ENCODE data around the gene AMZ2.
A peak's percentile ranks its signal among the peaks of the same experiment; 100 is the strongest.
"Not testable (repeated sequence)": the region's sequence is repeated elsewhere in the genome, so short reads cannot be mapped to it uniquely, and the experiment has no call there.

Gene AMZ2

DNA sequence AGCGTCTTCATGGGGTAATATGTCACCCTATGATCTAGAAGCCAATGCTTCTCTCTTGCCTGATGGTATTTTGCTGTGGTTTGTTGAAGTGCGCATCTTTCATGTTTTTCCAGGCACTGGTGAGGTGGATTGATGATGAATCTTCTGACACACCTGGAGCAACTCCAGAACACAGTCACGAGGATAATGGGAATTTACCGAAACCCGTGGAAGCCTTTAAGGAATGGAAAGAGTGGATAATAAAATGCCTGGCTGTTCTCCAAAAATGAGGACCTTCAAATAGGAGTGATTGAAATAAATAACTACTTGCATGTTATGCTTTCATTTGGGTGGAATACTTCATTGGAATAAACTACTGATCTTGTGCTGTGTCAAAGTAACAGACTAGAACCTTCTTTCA is 8.9 kb downstream of the AMZ2 start:
- H3K27ac Mint-ChIP-seq: peak overlapping the region; percentile 34 to 99
- ATAC-seq, H3K27me3 Mint-ChIP-seq, H3K9me3 Mint-ChIP-seq, DNase-seq: not testable (repeated sequence)
- H3K4me1 Mint-ChIP-seq: peaks cover 85% of the 10 kb centered on the region
- H3K4me3 Mint-ChIP-seq: peak overlapping the region; percentile 32

DNA sequence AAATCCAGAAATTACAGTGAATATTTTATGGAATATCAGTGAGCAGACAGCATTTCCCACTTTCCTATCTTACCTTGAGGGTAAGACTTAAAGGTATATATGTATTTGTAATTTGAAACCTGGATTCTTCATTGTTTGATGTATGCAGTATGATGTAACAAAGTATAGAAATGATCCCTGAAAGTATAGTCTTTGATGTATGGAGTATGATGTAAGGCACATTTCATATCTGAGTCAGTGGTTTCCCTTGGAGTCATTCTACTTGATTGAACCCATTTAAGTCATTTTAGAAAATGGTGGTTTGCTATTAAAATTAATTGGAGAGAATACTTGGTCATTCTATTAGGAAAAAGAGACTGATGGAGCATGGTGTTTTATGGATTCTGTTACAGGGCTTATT is 10.1 kb downstream of the AMZ2 start:
- DNase-seq (no peak), ATAC-seq (peak; percentile 54)
- H3K4me3 Mint-ChIP-seq: peak overlapping the region; percentile 8 to 74
- no peaks in the 10 kb centered on the region for H3K9me3 Mint-ChIP-seq
- peaks cover 90% of the 10 kb centered on the region for H3K4me1 Mint-ChIP-seq
- no peaks in the 10 kb centered on the region for H3K27me3 Mint-ChIP-seq
- peak overlapping the region; percentile 97 to 99 for H3K27ac Mint-ChIP-seq

DNA sequence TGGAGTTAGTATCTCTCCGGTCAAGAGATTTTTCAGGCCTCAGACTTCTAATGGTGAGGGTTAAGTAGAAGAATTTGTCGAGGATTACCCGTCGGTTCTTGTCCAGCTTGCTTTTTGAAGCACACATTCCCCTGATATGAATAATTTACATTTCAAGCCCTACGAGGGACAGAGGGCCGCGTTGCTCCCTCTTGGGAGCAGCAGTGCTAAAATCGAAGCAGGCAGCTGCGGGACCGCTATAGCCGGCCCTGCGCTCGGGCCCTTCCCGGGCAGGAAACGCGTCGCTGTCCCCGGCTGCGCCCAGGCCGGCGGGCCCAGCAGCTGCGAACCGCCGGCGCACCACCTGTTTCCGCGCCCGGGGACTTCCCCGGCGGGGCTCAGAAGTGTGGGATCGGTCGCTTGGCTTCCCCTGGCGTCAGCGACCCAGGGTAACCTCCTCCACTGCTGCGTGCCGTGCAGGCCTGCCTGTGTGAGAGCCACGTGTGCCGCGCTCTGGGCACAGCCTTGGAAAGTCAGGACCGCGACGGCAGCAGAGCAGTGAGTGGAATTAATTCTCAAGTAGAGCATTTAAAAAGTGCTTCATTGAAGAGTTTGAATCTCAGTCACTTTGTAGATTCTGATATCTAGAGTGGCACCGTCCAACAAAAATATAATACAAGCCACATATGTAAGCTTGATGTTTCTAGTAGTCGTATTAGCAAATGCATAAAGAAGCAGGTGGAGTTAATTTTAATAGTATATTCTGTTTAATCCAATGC is 11.2 kb downstream of the AMZ2 start:
- ATAC-seq (peak; percentile 90), DNase-seq (peak; percentile 80 to 83)
- not testable (repeated sequence) for H3K27me3 Mint-ChIP-seq, H3K9me3 Mint-ChIP-seq
- H3K4me3 Mint-ChIP-seq: peak overlapping the region; percentile 62 to 77
- H3K4me1 Mint-ChIP-seq: peaks cover 85% of the 10 kb centered on the region
- H3K27ac Mint-ChIP-seq: peak overlapping the region; percentile 90 to 95

DNA sequence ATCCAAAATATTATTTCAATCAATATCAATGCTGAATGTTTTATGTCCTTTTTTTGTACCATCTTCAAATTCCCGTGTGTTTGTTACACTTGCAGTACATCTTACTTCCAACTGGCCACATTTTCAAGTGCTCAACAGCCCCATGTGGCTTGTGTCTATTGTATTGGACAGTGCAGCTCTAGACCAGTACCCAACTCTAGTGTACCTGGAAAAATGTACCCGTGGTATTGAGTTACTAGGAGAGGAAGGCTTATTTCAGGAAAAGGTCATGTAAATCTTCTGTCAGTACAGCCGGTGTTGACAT is 11.8 kb downstream of the AMZ2 start:
- Mint-ChIP-seq H3K4me3 (peak overlapping the region; percentile 62 to 77), H3K4me1 (peaks cover 80% of the 10 kb centered on the region), H3K27ac (peak overlapping the region; percentile 79 to 90)
- not testable (repeated sequence) for H3K27me3 Mint-ChIP-seq, DNase-seq, H3K9me3 Mint-ChIP-seq, ATAC-seq

DNA sequence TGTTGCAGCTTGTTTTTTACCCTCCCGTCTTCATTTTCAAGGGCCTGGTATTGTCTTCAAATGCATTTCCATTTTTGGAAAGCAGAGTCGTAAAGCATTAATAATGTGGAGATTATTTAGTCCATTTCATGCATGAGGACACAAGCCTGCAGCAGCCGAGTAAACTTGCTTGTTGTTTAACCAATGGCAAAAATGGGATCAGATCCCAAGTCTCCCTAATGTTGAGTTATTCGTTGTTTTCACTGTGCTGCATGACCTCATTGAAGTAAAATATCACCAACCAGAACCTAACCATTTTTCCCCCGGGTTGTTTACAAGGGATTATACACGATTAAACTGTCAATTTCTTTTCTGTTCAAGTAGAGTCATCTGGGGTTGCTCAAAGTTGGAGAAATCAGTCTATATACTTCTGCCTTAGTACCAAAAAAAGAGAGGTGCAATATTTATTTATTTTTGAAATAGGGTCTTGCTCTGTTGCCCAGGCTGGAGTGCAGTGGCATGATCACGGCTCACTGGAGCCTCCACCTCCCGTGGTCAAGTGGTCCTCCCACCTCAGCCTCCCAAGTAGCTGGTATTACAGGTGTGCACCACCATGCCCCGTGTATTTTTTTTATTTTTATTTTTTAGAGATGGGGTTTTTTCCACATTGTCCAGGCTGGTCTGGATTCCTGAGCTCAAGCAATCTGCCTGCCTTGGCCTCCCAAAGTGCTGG is 12.4 kb downstream of the AMZ2 start:
- Mint-ChIP-seq H3K27me3 (no peaks in the 10 kb centered on the region), H3K4me1 (peaks cover 74% of the 10 kb centered on the region), H3K27ac (no peak overlapping the region), H3K9me3 (no peaks in the 10 kb centered on the region), H3K4me3 (peak overlapping the region in 1 of 2 donors; percentile 77)
- ATAC-seq (no peak), DNase-seq (no peak)

DNA sequence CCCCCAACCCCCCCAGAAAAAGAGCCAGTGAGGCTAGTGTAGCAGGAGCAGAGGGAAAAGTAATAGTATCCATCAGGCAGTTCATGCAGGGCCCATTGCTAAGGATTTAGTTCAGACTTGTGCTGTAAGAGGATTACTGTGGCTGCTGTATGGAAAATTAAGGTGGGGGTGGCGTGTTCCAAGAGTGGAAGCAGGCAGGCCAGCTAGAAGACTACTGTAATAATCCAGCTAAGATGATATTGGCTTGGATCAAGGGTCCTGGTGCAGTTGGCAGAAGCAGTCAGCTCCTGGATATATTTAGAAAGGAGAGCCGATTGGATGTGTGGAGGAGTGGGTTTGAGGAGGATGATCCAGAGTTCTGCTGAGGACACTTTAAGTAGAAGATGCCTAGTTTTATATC is 14.6 kb downstream of the AMZ2 start:
- H3K9me3 Mint-ChIP-seq, H3K27ac Mint-ChIP-seq: not testable (repeated sequence)

DNA sequence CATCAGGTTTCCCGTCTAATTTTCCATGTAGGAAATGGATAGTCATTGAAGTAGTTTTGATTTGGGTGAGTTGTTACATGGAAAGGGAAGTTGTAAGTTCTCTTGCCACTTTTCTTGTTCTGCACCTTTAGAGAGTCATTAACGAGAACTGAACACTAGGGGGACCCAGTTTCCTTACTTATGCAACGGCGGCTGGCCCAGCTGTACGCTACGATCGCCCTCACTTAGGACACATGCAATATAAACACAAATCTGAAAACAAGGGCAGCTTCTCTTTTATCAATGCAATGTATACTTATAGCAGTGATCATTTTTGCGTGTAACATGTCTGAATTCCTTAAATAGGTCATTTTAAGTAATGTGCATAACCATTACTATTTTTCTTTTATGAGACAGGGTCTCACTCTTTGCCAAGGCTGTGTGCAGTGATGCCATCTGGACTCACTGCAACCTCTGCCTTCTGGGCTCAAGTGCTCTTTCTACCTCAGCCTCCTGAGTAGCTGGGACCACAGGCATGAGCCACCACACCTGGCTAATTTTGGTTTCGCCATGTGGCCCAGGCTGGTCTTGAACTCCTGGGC is 15.3 kb downstream of the AMZ2 start:
- H3K27ac Mint-ChIP-seq, H3K27me3 Mint-ChIP-seq, H3K9me3 Mint-ChIP-seq, DNase-seq, H3K4me3 Mint-ChIP-seq: not testable (repeated sequence)
- peaks cover 44% of the 10 kb centered on the region for H3K4me1 Mint-ChIP-seq
- ATAC-seq: peak; percentile 18

More for the DNA sequence above, 14.6 kb downstream of the AMZ2 start:
- DNase-seq, H3K27me3 Mint-ChIP-seq, H3K4me3 Mint-ChIP-seq, ATAC-seq: not testable (repeated sequence)
- H3K4me1 Mint-ChIP-seq: peaks cover 51% of the 10 kb centered on the region

DNA sequence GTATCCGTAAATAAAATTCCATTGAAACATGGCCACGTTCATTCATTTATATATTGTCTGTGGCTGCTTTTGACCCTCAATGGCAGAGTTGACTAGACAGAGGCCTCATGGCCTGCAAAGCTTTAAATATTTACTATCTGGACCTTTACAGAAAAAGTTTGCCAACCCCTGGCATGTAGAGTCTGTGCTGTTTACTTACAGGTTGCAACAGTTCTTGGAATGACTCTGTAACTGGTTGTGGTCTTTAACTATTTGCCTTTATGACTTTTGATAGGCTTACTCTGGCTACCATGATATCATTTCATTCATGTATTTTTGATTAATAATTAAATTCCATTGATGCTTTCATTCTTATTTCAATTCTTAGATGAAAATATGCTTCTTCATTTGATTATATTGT is 18.0 kb downstream of the AMZ2 start:
- H3K27ac Mint-ChIP-seq, H3K27me3 Mint-ChIP-seq, H3K4me3 Mint-ChIP-seq, H3K9me3 Mint-ChIP-seq, DNase-seq: not testable (repeated sequence)
- H3K4me1 Mint-ChIP-seq: peaks cover 23% of the 10 kb centered on the region
- ATAC-seq: peak; percentile 62

DNA sequence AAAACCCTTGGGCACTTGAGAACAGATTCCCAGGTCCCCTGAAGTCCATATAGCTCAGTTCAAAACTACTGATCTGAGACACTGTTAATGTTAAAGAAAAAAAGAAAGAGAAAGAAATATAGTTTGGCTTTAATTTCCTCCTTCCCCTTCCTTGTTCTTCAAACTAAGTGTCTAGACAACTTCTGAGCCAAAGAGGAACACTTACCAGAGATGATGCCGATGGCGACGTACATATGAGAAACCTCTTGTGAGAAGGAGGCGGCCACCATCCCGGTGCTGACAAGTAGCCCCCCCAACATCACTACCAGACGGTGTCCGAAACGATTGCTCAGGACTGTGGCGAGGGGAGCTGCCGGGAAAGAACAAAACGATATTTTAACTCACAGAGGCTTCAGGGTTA is 25.9 kb downstream of the AMZ2 start:
- Mint-ChIP-seq H3K27ac (peak overlapping the region in 1 of 2 donors; percentile 88), H3K9me3 (no peaks in the 10 kb centered on the region), H3K27me3 (no peaks in the 10 kb centered on the region), H3K4me1 (no peaks in the 10 kb centered on the region), H3K4me3 (no peak overlapping the region)
- ATAC-seq (no peak), DNase-seq (no peak)

DNA sequence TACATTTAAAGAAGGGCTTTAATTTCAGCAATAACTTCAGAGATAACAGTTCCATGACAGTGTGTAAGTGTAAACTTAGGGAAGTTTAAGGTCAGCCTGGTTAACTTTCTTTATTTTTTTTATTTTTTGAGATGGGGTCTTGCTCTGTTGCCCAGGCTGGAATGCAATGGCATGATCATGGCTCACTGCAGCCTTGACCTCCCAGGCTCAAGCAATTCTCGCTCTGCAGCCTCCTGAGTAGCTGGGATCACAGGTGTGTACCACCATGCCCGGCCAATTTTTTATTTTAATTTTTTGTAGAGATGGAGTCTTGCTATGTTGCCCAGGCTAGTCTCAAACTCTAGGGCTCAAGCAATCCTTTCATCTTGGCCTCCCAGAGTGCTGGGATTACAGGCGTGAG is 28.5 kb downstream of the AMZ2 start:
- not testable (repeated sequence) for DNase-seq, H3K9me3 Mint-ChIP-seq, H3K4me3 Mint-ChIP-seq, H3K4me1 Mint-ChIP-seq, H3K27ac Mint-ChIP-seq, ATAC-seq, H3K27me3 Mint-ChIP-seq

DNA sequence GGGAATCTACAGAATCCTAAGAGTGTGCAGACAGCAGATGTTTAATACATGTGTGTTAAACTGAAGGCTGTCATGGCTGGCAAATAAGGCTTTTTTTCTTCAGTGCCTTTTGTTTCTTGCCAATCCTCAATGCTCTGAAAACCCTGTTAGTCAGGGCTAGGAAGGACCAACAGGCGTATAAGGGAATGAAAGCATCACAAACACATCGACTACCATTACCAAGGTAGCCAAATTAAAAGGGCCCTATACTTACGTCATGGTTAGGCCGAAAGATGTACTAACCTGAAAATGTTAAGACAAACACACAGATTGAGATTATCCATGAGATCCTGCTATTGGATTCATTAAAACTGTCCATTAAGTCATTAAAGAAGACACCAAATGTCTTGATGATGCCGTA is 30.0 kb downstream of the AMZ2 start:
- no peaks in the 10 kb centered on the region for H3K9me3 Mint-ChIP-seq
- DNase-seq (no peak), ATAC-seq (no peak)
- H3K4me1 Mint-ChIP-seq: peaks cover 5% of the 10 kb centered on the region
- no peak overlapping the region for H3K27ac Mint-ChIP-seq
- no peaks in the 10 kb centered on the region for H3K27me3 Mint-ChIP-seq
- H3K4me3 Mint-ChIP-seq: no peak overlapping the region

DNA sequence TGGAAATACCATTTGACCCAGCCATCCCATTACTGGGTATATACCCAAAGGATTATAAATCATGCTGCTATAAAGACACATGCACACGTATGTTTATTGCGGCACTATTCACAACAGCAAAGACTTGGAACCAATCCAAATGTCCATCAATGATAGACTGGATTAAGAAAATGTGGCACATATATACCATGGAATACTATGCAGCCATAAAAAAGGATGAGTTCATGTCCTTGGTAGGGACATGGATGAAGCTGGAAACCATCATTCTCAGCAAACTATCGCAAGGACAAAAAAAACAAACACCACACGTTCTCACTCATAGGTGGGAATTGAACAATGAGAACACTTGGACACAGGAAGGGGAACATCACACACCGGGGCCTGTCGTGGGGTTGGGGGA is 34.1 kb downstream of the AMZ2 start:
- H3K27me3 Mint-ChIP-seq, H3K4me1 Mint-ChIP-seq, H3K27ac Mint-ChIP-seq, H3K4me3 Mint-ChIP-seq, DNase-seq, ATAC-seq, H3K9me3 Mint-ChIP-seq: not testable (repeated sequence)

DNA sequence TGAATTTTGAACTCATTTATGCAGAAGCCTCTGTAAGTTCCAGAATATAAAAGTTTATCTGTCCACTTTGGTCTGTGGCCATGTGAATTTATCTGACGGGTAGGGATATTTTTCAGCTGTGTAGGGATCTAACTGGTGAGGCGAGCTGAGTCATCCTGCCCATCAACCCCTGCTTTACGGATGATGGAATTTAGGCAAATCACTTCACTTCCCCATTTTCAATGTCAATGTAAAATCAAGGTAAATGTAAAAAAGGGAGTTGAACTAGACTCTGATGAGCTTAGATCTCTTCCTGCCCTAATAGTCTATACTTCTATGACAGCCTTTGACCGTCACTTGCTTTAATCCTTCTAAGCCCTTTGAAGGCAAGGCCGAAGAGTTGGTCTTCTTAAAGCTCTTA is 40.5 kb downstream of the AMZ2 start:
- H3K4me1 Mint-ChIP-seq: peaks cover 42% of the 10 kb centered on the region
- ATAC-seq (no peak), DNase-seq (no peak)
- H3K27ac Mint-ChIP-seq: no peak overlapping the region
- H3K9me3 Mint-ChIP-seq: no peaks in the 10 kb centered on the region
- H3K4me3 Mint-ChIP-seq: no peak overlapping the region
- H3K27me3 Mint-ChIP-seq: no peaks in the 10 kb centered on the region

DNA sequence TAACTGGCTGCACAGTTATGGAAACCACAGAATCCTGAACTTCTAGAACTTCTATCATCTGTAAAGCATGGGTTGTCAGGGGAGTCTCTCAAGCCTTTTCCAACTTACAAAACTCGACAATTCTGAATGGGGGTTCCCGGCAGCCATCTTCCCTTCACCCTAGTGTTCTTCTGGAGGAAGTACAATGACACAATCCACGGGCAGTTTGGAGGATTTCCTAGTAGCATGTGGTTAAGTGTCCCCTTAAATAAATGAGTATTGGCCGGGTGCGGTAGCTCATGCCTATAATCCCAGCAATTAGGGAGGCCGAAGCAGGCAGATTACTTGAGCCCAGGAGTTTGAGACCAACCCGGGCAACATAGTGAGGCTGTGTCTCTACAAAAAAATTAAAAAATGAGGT is 41.0 kb downstream of the AMZ2 start:
- Mint-ChIP-seq H3K4me3 (peak overlapping the region; percentile 13 to 100), H3K9me3 (no peaks in the 10 kb centered on the region), H3K27ac (peak overlapping the region in 1 of 2 donors; percentile 81), H3K4me1 (peaks cover 42% of the 10 kb centered on the region), H3K27me3 (no peaks in the 10 kb centered on the region)
- ATAC-seq: no peak
- peak; percentile 24 to 31 for DNase-seq

DNA sequence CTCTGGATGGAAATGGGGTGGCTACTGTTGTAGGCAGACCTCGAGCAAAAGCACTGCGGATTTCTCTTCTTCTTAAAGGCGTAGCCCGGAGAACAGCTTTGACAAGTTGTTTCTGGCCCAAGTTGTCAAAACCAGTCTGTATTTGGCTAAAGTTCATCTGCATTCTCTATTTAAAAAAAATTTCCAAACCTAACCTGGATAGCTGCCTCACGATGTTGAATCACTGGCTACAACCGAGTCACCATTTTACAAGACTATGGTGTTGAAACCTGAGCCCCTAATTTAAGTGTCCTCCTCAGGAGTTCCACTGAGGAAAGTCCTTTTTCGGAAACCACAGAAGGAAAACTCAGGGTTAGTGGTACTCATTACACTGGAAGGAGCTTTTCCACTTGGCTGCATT is 41.6 kb downstream of the AMZ2 start:
- Mint-ChIP-seq H3K9me3 (no peaks in the 10 kb centered on the region), H3K27ac (no peak overlapping the region), H3K4me1 (peaks cover 49% of the 10 kb centered on the region), H3K4me3 (peak overlapping the region; percentile 97 to 100), H3K27me3 (no peaks in the 10 kb centered on the region)
- ATAC-seq (no peak), DNase-seq (no peak)

DNA sequence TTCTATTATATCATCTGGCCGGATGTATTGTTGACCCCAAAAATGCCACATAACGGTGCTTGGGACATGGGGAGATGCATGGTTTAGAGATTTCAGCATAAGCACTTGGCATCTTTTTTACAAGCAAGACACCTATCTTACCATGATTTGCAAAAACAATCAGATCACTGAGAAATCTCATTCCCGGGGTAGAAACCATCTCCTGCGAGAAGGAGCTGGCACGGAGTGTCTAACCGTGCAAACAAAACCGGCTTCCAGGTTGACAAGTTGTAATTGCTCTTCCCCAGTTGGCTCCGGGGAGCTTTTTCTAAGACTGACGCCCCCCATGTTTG is 42.1 kb downstream of the AMZ2 start:
- no peaks in the 10 kb centered on the region for H3K9me3 Mint-ChIP-seq
- no peaks in the 10 kb centered on the region for H3K27me3 Mint-ChIP-seq
- peaks cover 53% of the 10 kb centered on the region for H3K4me1 Mint-ChIP-seq
- no peak for ATAC-seq
- peak overlapping the region in 1 of 2 donors; percentile 100 for H3K27ac Mint-ChIP-seq
- no peak for DNase-seq
- H3K4me3 Mint-ChIP-seq: peak overlapping the region; percentile 97 to 100

Data from stimulated activated naive CD8-positive, alpha-beta T cell treated with anti-CD3 and anti-CD28 coated beads, Interleukin-15, amount 100 ng/mL, for 72 hours (primary cell).